ENCODE results near the gene SYNE2. TPM values are rescaled to one million over a fixed set of nuclear protein-coding genes. Genes with fewer than 3 reads are reported as not detected.

SYNE2 gene
- total RNA-seq, 1 donor = 10.1 TPM

GRCh38 chr14:64202716-64203115 is 349.9 kb downstream of the SYNE2 start:
- no peak overlapping the region for H3K4me3 ChIP-seq (ENCODE audit: insufficient read depth, low read length)
- H3K36me3 ChIP-seq (ENCODE audit: insufficient read depth, low read length) = no peaks in the 10 kb centered on the region
- no peak overlapping the region for H2AFZ ChIP-seq (ENCODE audit: low read length)
- no peaks in the 10 kb centered on the region for H3K27me3 ChIP-seq (ENCODE audit: insufficient read depth, low read length)
- H3K4me1 ChIP-seq (ENCODE audit: insufficient read depth, low read length) = no peaks in the 10 kb centered on the region
- TF ChIP-seq CTCF (IDR thresholded peaks at IDR 0.05; ENCODE audit: extremely low read depth, low read depth, low read length) = no peak
- no peaks in the 10 kb centered on the region for H3K9me3 ChIP-seq (ENCODE audit: low read depth, low read length)
- H3K4me2 ChIP-seq (ENCODE audit: insufficient read depth, low read length) = no peak overlapping the region
- no peak overlapping the region for H3K27ac ChIP-seq (ENCODE audit: low read depth, low read length)
- H4K20me1 ChIP-seq (ENCODE audit: insufficient read depth, low read length) = no peaks in the 10 kb centered on the region
- DNase-seq (ENCODE audit: insufficient read length, low spot score, missing footprints) = no peak
- no peaks in the 10 kb centered on the region for H3K79me2 ChIP-seq (ENCODE audit: insufficient read depth, low read length)

GRCh38 chr14:64203366-64204006 is 350.7 kb downstream of the SYNE2 start:
- no peak for TF ChIP-seq CTCF (IDR thresholded peaks at IDR 0.05; ENCODE audit: extremely low read depth, low read depth, low read length)
- no peak overlapping the region for H3K4me3 ChIP-seq (ENCODE audit: insufficient read depth, low read length)

GRCh38 chr14:64208261-64208660 is 355.5 kb downstream of the SYNE2 start:
- Histone ChIP-seq H3K9me3 (ENCODE audit: low read depth, low read length) (no peaks in the 10 kb centered on the region), H3K4me1 (ENCODE audit: insufficient read depth, low read length) (no peaks in the 10 kb centered on the region), H3K36me3 (ENCODE audit: insufficient read depth, low read length) (no peaks in the 10 kb centered on the region), H2AFZ (ENCODE audit: low read length) (no peak overlapping the region), H3K4me2 (ENCODE audit: insufficient read depth, low read length) (no peak overlapping the region), H3K27me3 (ENCODE audit: insufficient read depth, low read length) (no peaks in the 10 kb centered on the region), H3K4me3 (ENCODE audit: insufficient read depth, low read length) (no peak overlapping the region), H4K20me1 (ENCODE audit: insufficient read depth, low read length) (no peaks in the 10 kb centered on the region), H3K27ac (ENCODE audit: low read depth, low read length) (no peak overlapping the region), H3K79me2 (ENCODE audit: insufficient read depth, low read length) (no peaks in the 10 kb centered on the region)
- DNase-seq (ENCODE audit: insufficient read length, low spot score, missing footprints) = no peak
- no peak for TF ChIP-seq CTCF (IDR thresholded peaks at IDR 0.05; ENCODE audit: extremely low read depth, low read depth, low read length)

More at GRCh38 chr14:64203366-64204006, 350.7 kb downstream of the SYNE2 start:
- no peaks in the 10 kb centered on the region for H3K36me3 ChIP-seq (ENCODE audit: insufficient read depth, low read length)
- DNase-seq (ENCODE audit: insufficient read length, low spot score, missing footprints) = no peak
- no peaks in the 10 kb centered on the region for H3K4me1 ChIP-seq (ENCODE audit: insufficient read depth, low read length)
- no peak overlapping the region for H3K27ac ChIP-seq (ENCODE audit: low read depth, low read length)
- no peaks in the 10 kb centered on the region for H3K9me3 ChIP-seq (ENCODE audit: low read depth, low read length)
- no peaks in the 10 kb centered on the region for H3K79me2 ChIP-seq (ENCODE audit: insufficient read depth, low read length)
- no peak overlapping the region for H2AFZ ChIP-seq (ENCODE audit: low read length)
- H3K4me2 ChIP-seq (ENCODE audit: insufficient read depth, low read length) = no peak overlapping the region
- H3K27me3 ChIP-seq (ENCODE audit: insufficient read depth, low read length) = no peaks in the 10 kb centered on the region
- H4K20me1 ChIP-seq (ENCODE audit: insufficient read depth, low read length) = no peaks in the 10 kb centered on the region

GRCh38 chr14:64208981-64209380 is 356.2 kb downstream of the SYNE2 start:
- Histone ChIP-seq H2AFZ (ENCODE audit: low read length) (no peak overlapping the region), H3K4me3 (ENCODE audit: insufficient read depth, low read length) (no peak overlapping the region), H3K27me3 (ENCODE audit: insufficient read depth, low read length) (no peaks in the 10 kb centered on the region), H3K4me1 (ENCODE audit: insufficient read depth, low read length) (no peaks in the 10 kb centered on the region), H3K9me3 (ENCODE audit: low read depth, low read length) (no peaks in the 10 kb centered on the region), H3K4me2 (ENCODE audit: insufficient read depth, low read length) (no peak overlapping the region), H3K36me3 (ENCODE audit: insufficient read depth, low read length) (no peaks in the 10 kb centered on the region), H3K79me2 (ENCODE audit: insufficient read depth, low read length) (no peaks in the 10 kb centered on the region), H3K27ac (ENCODE audit: low read depth, low read length) (no peak overlapping the region), H4K20me1 (ENCODE audit: insufficient read depth, low read length) (no peaks in the 10 kb centered on the region)
- DNase-seq (ENCODE audit: insufficient read length, low spot score, missing footprints) = no peak
- TF ChIP-seq CTCF (IDR thresholded peaks at IDR 0.05; ENCODE audit: extremely low read depth, low read depth, low read length) = no peak
